ENCODE results near the gene GREB1L. TPM values are rescaled to one million over a fixed set of nuclear protein-coding genes. Genes with fewer than 3 reads are reported as not detected.

Gene GREB1L
- total and polyA plus RNA-seq, 2 experiments from 2014 or later: 4.2 to 7.8 TPM

GRCh38 chr18:21341141-21341540, 99.1 kb downstream of the GREB1L start:
- Histone ChIP-seq H3K4me1 (ENCODE audit: low read depth) (no peaks in the 10 kb centered on the region), H3K4me3 (no peak overlapping the region), H3K27me3 (no peaks in the 10 kb centered on the region), H3K36me3 (no peaks in the 10 kb centered on the region), H3K27ac (no peak overlapping the region), H3K9me3 (ENCODE audit: low read depth) (no peaks in the 10 kb centered on the region)
- no peak for DNase-seq (ENCODE audit: low read depth in 1 of 2, low spot score in 1 of 2)
- TF ChIP-seq CTCF (IDR thresholded peaks at IDR 0.05; ENCODE audit: low read depth, low read length): no peak

- Histone ChIP-seq H3K27ac (no peak overlapping the region), H3K36me3 (no peaks in the 10 kb centered on the region), H3K4me1 (ENCODE audit: low read depth) (no peaks in the 10 kb centered on the region), H3K4me3 (no peak overlapping the region), H3K27me3 (no peaks in the 10 kb centered on the region), H3K9me3 (ENCODE audit: low read depth) (no peaks in the 10 kb centered on the region)
- DNase-seq (ENCODE audit: low read depth in 1 of 2, low spot score in 1 of 2): no peak
- no peak for TF ChIP-seq CTCF (IDR thresholded peaks at IDR 0.05; ENCODE audit: low read depth, low read length)
Observed at GRCh38 chr18:21342372-21342771, 100.3 kb downstream of the GREB1L start.

- H3K4me1 ChIP-seq (ENCODE audit: low read depth): no peaks in the 10 kb centered on the region
- no peaks in the 10 kb centered on the region for H3K27me3 ChIP-seq
- H3K4me3 ChIP-seq: no peak overlapping the region
- H3K9me3 ChIP-seq (ENCODE audit: low read depth): no peaks in the 10 kb centered on the region
- no peak overlapping the region for H3K27ac ChIP-seq
- H3K36me3 ChIP-seq: no peaks in the 10 kb centered on the region
- no peak for DNase-seq (ENCODE audit: low read depth in 1 of 2, low spot score in 1 of 2)
- no peak for TF ChIP-seq CTCF (IDR thresholded peaks at IDR 0.05; ENCODE audit: low read depth, low read length)
Observed at GRCh38 chr18:21344860-21345259, 102.8 kb downstream of the GREB1L start.

- Histone ChIP-seq H3K27ac (no peak overlapping the region), H3K4me3 (no peak overlapping the region), H3K9me3 (ENCODE audit: low read depth) (no peaks in the 10 kb centered on the region), H3K4me1 (ENCODE audit: low read depth) (no peaks in the 10 kb centered on the region), H3K27me3 (no peaks in the 10 kb centered on the region), H3K36me3 (no peaks in the 10 kb centered on the region)
- DNase-seq (ENCODE audit: low read depth in 1 of 2, low spot score in 1 of 2): no peak
- TF ChIP-seq CTCF (IDR thresholded peaks at IDR 0.05; ENCODE audit: low read depth, low read length): no peak
Observed at GRCh38 chr18:21345840-21346239, 103.8 kb downstream of the GREB1L start.

- H3K27ac ChIP-seq: no peak overlapping the region
- no peaks in the 10 kb centered on the region for H3K27me3 ChIP-seq
- no peaks in the 10 kb centered on the region for H3K9me3 ChIP-seq (ENCODE audit: low read depth)
- no peak overlapping the region for H3K4me3 ChIP-seq
- peaks cover 32% of the 10 kb centered on the region for H3K4me1 ChIP-seq (ENCODE audit: low read depth)
- no peaks in the 10 kb centered on the region for H3K36me3 ChIP-seq
- no peak for DNase-seq (ENCODE audit: low read depth in 1 of 2, low spot score in 1 of 2)
- TF ChIP-seq CTCF (IDR thresholded peaks at IDR 0.05; ENCODE audit: low read depth, low read length): no peak
Observed at GRCh38 chr18:21359746-21360145, 117.7 kb downstream of the GREB1L start.

Data from cardiac muscle cell (in vitro differentiated cells and primary cell).